ENCODE data around the gene LLGL1. TPM values are rescaled to one million over a fixed set of nuclear protein-coding genes. Genes with fewer than 3 reads are reported as not detected.

The LLGL1 gene
- total RNA-seq, 1 experiment from 2014 or later: 65.0 TPM

DNA sequence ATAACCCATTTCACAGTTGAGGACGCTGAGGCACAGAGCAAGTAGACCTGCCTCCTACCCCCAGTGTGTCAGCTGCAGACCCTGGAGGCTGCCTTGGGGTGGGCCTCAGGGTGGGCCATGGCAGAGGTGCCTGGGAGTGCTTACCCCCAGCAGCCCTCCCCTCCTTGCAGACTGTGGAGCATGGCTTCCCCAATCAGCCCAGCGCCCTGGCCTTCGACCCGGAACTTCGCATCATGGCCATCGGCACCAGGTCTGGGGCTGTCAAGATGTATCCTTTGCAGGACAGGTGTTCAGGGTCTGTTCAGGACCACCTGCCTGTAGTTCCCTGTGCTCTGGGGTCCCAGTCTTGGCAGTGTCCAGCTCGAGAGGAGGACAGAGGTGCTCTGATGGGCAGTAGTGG is 4.3 kb downstream of the LLGL1 start:
- no peak overlapping the region for H4K5ac ChIP-seq (ENCODE audit: insufficient read length, low read depth, low read length)
- DNase-seq: no peak
- H3K79me2 ChIP-seq (ENCODE audit: insufficient read depth, low read length): peaks cover 25% of the 10 kb centered on the region; the same call in 1 of the 2 replicates
- H3K9ac ChIP-seq (ENCODE audit: extremely low read depth, insufficient read length, low read length): no peak overlapping the region
- peak overlapping the region in 1 of 2 experiments; percentile 35; a peak in 1 of 5 replicates for H3K4me3 Mint-ChIP-seq
- peaks cover 20 to 24% of the 10 kb centered on the region in 2 experiments for H3K4me1 Mint-ChIP-seq
- no peak overlapping the region for H3K56ac ChIP-seq (ENCODE audit: insufficient read length, low read depth, low read length)
- no peak overlapping the region for H2AK5ac ChIP-seq (ENCODE audit: insufficient read length, low read length)
- no peaks in the 10 kb centered on the region for H3K4me1 ChIP-seq (ENCODE audit: insufficient read depth, low read length)
- peak overlapping the region in 1 of 3 experiments; percentile 44; a peak in 2 of 7 replicates for H3K27ac Mint-ChIP-seq
- no peak overlapping the region for H2BK120ac ChIP-seq (ENCODE audit: low read depth, low read length, poor library complexity, severe bottlenecking)
- H3K14ac ChIP-seq (ENCODE audit: insufficient read depth, low read length): no peak overlapping the region
- no peaks in the 10 kb centered on the region; a peak in 1 of 5 replicates for H3K9me3 Mint-ChIP-seq
- no peak overlapping the region for H2BK15ac ChIP-seq (ENCODE audit: low read depth, low read length)
- no peak overlapping the region for H4K8ac ChIP-seq (replicated peaks; ENCODE audit: insufficient read length, low read depth, low read length)
- H3K27me3 Mint-ChIP-seq (ENCODE audit: low read depth): no peaks in the 10 kb centered on the region
- no peak overlapping the region for H3K23ac ChIP-seq (ENCODE audit: insufficient read length, low read depth, low read length)
- no peak overlapping the region for H3K27ac ChIP-seq (ENCODE audit: insufficient read length, low read depth, low read length)
- H3K36me3 Mint-ChIP-seq (ENCODE audit: insufficient read depth in 1 of 3, low read depth in 3 of 3): peaks cover 6 to 24% (median 23%) of the 10 kb centered on the region in 3 experiments; a peak in 6 of 7 replicates
- H3K27me3 ChIP-seq (ENCODE audit: insufficient read depth, low read length): no peaks in the 10 kb centered on the region
- no peak overlapping the region for H2BK20ac ChIP-seq (ENCODE audit: low read depth, low read length, poor library complexity, severe bottlenecking)
- peaks cover 9% of the 10 kb centered on the region for H3K79me1 ChIP-seq (ENCODE audit: insufficient read depth, low read depth, low read length, poor library complexity, severe bottlenecking)
- peaks cover 10% of the 10 kb centered on the region for H3K23me2 ChIP-seq (ENCODE audit: insufficient read length, low read depth, low read length, poor library complexity, severe bottlenecking)
- H4K91ac ChIP-seq (ENCODE audit: insufficient read length, low read depth, low read length): no peak overlapping the region
- TF ChIP-seq, protein P1, sequence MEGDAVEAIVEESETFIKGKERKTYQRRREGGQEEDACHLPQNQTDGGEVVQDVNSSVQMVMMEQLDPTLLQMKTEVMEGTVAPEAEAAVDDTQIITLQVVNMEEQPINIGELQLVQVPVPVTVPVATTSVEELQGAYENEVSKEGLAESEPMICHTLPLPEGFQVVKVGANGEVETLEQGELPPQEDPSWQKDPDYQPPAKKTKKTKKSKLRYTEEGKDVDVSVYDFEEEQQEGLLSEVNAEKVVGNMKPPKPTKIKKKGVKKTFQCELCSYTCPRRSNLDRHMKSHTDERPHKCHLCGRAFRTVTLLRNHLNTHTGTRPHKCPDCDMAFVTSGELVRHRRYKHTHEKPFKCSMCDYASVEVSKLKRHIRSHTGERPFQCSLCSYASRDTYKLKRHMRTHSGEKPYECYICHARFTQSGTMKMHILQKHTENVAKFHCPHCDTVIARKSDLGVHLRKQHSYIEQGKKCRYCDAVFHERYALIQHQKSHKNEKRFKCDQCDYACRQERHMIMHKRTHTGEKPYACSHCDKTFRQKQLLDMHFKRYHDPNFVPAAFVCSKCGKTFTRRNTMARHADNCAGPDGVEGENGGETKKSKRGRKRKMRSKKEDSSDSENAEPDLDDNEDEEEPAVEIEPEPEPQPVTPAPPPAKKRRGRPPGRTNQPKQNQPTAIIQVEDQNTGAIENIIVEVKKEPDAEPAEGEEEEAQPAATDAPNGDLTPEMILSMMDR (conservative IDR thresholded peaks at IDR 0.05): no peak
- H2BK5ac ChIP-seq (ENCODE audit: insufficient read length, low read length): no peak overlapping the region
- H3K4ac ChIP-seq (ENCODE audit: low read depth, low read length): no peak overlapping the region
- WGBS (ENCODE audit: extremely low coverage, insufficient read length, low lambda C conversion rate): no CpG with 5 or more reads among the region's 7 CpGs
- H2AFZ ChIP-seq (ENCODE audit: low read length): no peak overlapping the region
- H3T11ph ChIP-seq (ENCODE audit: low read length): no peak overlapping the region
- no peaks in the 10 kb centered on the region for H3K9me3 ChIP-seq (ENCODE audit: control insufficient read depth, low read depth, low read length)
- no peak overlapping the region for H3K4me2 ChIP-seq (ENCODE audit: insufficient read depth, insufficient read length, low read length)
- H2BK12ac ChIP-seq (ENCODE audit: insufficient read length, low read depth, low read length): no peak overlapping the region
- no peak overlapping the region for H3K18ac ChIP-seq (ENCODE audit: insufficient read length, low read depth, low read length)
- no peaks in the 10 kb centered on the region for H4K20me1 ChIP-seq (ENCODE audit: control insufficient read depth, insufficient read depth, insufficient read length)

All from H9 (cell line).